ENCODE measurements around the gene NODAL. TPM values are rescaled to one million over a fixed set of nuclear protein-coding genes. Genes with fewer than 3 reads are reported as not detected.
"Not testable (repeated sequence)": the region's sequence is repeated elsewhere in the genome, so short reads cannot be mapped to it uniquely, and the experiment has no call there.

NODAL gene
- not detected for total RNA-seq
- polyA plus RNA-seq (ENCODE audit: insufficient read depth, low read depth, low replicate concordance): not detected
- long read RNA-seq, donor 1: 0 reads
- long read RNA-seq, donor 2: 0 reads
- long read RNA-seq, donor 3: 0 reads
- long read RNA-seq, donor 4: 0 reads
- long read RNA-seq, donor 5: 0 reads
- long read RNA-seq, donor 6: 0 reads
- long read RNA-seq, donor 7: 0 reads
- long read RNA-seq, donor 8: 0 reads
- long read RNA-seq, donor 9: 0 reads
- long read RNA-seq, donor 10: 0 reads

- H3K4me1 ChIP-seq (ENCODE audit: control insufficient read depth in 2 of 3, insufficient read depth in 2 of 3, low read depth in 1 of 3, low read length in 3 of 3): peaks cover 0 to 9% (median 0%) of the 10 kb centered on the region in 3 donors
- peaks cover 23% of the 10 kb centered on the region for H3K27me3 ChIP-seq (ENCODE audit: control insufficient read depth, insufficient read depth, low read length)
- H3K9me3 ChIP-seq (ENCODE audit: control insufficient read depth in 2 of 3, insufficient read depth in 1 of 3, low read length in 3 of 3): no peaks in the 10 kb centered on the region
- FAIRE-seq: no peak
- peak within 1 kb of the TSS in 2 of 3 donors; percentile 10 to 26 for H3K4me3 ChIP-seq (ENCODE audit: low read length in 3 of 3)
- no peak within 1 kb of the TSS for H3K9ac ChIP-seq (ENCODE audit: low read length in 3 of 3)
- TF ChIP-seq, protein P1, sequence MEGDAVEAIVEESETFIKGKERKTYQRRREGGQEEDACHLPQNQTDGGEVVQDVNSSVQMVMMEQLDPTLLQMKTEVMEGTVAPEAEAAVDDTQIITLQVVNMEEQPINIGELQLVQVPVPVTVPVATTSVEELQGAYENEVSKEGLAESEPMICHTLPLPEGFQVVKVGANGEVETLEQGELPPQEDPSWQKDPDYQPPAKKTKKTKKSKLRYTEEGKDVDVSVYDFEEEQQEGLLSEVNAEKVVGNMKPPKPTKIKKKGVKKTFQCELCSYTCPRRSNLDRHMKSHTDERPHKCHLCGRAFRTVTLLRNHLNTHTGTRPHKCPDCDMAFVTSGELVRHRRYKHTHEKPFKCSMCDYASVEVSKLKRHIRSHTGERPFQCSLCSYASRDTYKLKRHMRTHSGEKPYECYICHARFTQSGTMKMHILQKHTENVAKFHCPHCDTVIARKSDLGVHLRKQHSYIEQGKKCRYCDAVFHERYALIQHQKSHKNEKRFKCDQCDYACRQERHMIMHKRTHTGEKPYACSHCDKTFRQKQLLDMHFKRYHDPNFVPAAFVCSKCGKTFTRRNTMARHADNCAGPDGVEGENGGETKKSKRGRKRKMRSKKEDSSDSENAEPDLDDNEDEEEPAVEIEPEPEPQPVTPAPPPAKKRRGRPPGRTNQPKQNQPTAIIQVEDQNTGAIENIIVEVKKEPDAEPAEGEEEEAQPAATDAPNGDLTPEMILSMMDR (IDR thresholded peaks at IDR 0.05; ENCODE audit: borderline replicate concordance, extremely low read depth, insufficient read depth): no peak
- no peak within 1 kb of the TSS for H3K27ac ChIP-seq (ENCODE audit: low read depth in 2 of 2, low read length in 2 of 2)
- intact Hi-C loops (cut with DNase I): no loop called here
- no peaks in the 10 kb centered on the region for H3K36me3 ChIP-seq (ENCODE audit: control insufficient read depth in 2 of 3, insufficient read depth in 3 of 3, low read length in 3 of 3)
- peak; percentile 24 to 66 (median 43) for DNase-seq
These were observed at the start of gene NODAL for GRCh38 chr10:70441161-70441894. TSS of gene NODAL (minus strand) at chr10:70441681. CDS start at chr10:70441667, 14 bp downstream.

DNA sequence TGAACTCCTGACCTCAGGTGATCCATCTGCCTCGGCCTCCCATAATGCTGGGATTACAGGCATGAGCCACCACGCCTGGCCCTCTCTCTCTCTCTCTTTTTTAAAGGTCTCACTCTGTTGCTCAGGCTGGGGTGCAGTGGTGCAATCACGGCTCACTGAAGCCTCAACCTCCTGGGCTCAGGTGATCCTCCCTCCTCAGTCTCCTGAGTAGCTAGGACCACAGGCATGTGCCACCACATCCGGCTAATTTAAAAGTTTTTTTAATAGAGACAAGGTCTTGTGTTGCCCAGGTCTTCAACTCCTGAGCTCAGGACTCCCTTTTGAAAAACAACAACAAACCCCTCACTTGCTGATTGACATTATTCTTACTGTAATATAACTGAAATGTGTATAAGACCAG is 48.7 kb upstream of the NODAL start:
- TF ChIP-seq, protein P1 (IDR thresholded peaks at IDR 0.05; ENCODE audit: borderline replicate concordance, extremely low read depth, insufficient read depth): no peak
- FAIRE-seq (no peak), DNase-seq (no peak)
- no peak overlapping the region for H3K9ac ChIP-seq (ENCODE audit: low read length in 3 of 3)
- no peaks in the 10 kb centered on the region for H3K27me3 ChIP-seq (ENCODE audit: control insufficient read depth, insufficient read depth, low read length)
- no peak overlapping the region for H3K27ac ChIP-seq (ENCODE audit: low read depth in 2 of 2, low read length in 2 of 2)
- no peak overlapping the region for H3K4me3 ChIP-seq (ENCODE audit: low read length in 3 of 3)
- intact Hi-C loops (cut with DNase I): no loop called here
- H3K4me1 ChIP-seq (ENCODE audit: control insufficient read depth in 2 of 3, insufficient read depth in 2 of 3, low read depth in 1 of 3, low read length in 3 of 3): peaks cover 0 to 13% (median 0%) of the 10 kb centered on the region in 3 donors
- no peaks in the 10 kb centered on the region for H3K9me3 ChIP-seq (ENCODE audit: control insufficient read depth in 2 of 3, insufficient read depth in 1 of 3, low read length in 3 of 3)
- H3K36me3 ChIP-seq (ENCODE audit: control insufficient read depth in 2 of 3, insufficient read depth in 3 of 3, low read length in 3 of 3): no peaks in the 10 kb centered on the region

GRCh38 chr10:70487824-70488223 is 46.3 kb upstream of the NODAL start:
- no peak for DNase-seq
- no peak for FAIRE-seq
- intact Hi-C loops (cut with DNase I): no loop called here
- H3K27me3 ChIP-seq (ENCODE audit: control insufficient read depth, insufficient read depth, low read length): no peaks in the 10 kb centered on the region
- no peaks in the 10 kb centered on the region for H3K9me3 ChIP-seq (ENCODE audit: control insufficient read depth in 2 of 3, insufficient read depth in 1 of 3, low read length in 3 of 3)
- H3K27ac ChIP-seq (ENCODE audit: low read depth in 2 of 2, low read length in 2 of 2): no peak overlapping the region
- peaks cover 0 to 4% (median 0%) of the 10 kb centered on the region in 3 donors for H3K4me1 ChIP-seq (ENCODE audit: control insufficient read depth in 2 of 3, insufficient read depth in 2 of 3, low read depth in 1 of 3, low read length in 3 of 3)
- no peak overlapping the region for H3K9ac ChIP-seq (ENCODE audit: low read length in 3 of 3)
- TF ChIP-seq, protein P1 (IDR thresholded peaks at IDR 0.05; ENCODE audit: borderline replicate concordance, extremely low read depth, insufficient read depth): no peak
- H3K36me3 ChIP-seq (ENCODE audit: control insufficient read depth in 2 of 3, insufficient read depth in 3 of 3, low read length in 3 of 3): no peaks in the 10 kb centered on the region
- H3K4me3 ChIP-seq (ENCODE audit: low read length in 3 of 3): no peak overlapping the region

GRCh38 chr10:70483872-70484271 is 42.4 kb upstream of the NODAL start:
- DNase-seq; H3K9ac ChIP-seq (ENCODE audit: low read length in 3 of 3); H3K36me3 ChIP-seq (ENCODE audit: control insufficient read depth in 2 of 3, insufficient read depth in 3 of 3, low read length in 3 of 3); H3K9me3 ChIP-seq (ENCODE audit: control insufficient read depth in 2 of 3, insufficient read depth in 1 of 3, low read length in 3 of 3); H3K27me3 ChIP-seq (ENCODE audit: control insufficient read depth, insufficient read depth, low read length); H3K27ac ChIP-seq (ENCODE audit: low read depth in 2 of 2, low read length in 2 of 2); intact Hi-C loops (cut with DNase I); H3K4me3 ChIP-seq (ENCODE audit: low read length in 3 of 3); FAIRE-seq: not testable (repeated sequence)
- H3K4me1 ChIP-seq (ENCODE audit: control insufficient read depth in 2 of 3, insufficient read depth in 2 of 3, low read depth in 1 of 3, low read length in 3 of 3): peaks cover 0 to 21% (median 0%) of the 10 kb centered on the region in 3 donors
